SK-N-SH treated with all-trans-retinoic acid at 6 μM for 48 hours (cell line): ENCODE data around the gene SOX10.

ENCODE experiments used
- ATAC-seq: fragments of 200-7000 bp; cut with Tn5 transposase; 3 replicates; pipeline ENCODE4 v1.9.1; 2020; ENCODE audit warnings: mild to moderate bottlenecking, moderate library complexity
- ARNTL ChIP-seq: fragments of 450-650 bp; formaldehyde crosslinking; IDR thresholded peaks from 2 replicates; pipeline ENCODE4 v1.5.0; 2020; ENCODE audit warnings: low read depth, mild to moderate bottlenecking, moderate library complexity, borderline replicate concordance
- BACH2 ChIP-seq: fragments of 250-450 bp; sonication (Bioruptor Pico); IDR thresholded peaks from 2 replicates; pipeline ENCODE4 v1.9.0; 2021; ENCODE audit warnings: mild to moderate bottlenecking, borderline replicate concordance
- CREB5 ChIP-seq: fragments of 250-450 bp; sonication (Bioruptor Pico); IDR thresholded peaks from 2 replicates; pipeline ENCODE4 v1.5.1; 2020; ENCODE audit warnings: low read depth, mild to moderate bottlenecking, moderate library complexity
- CSRNP3 ChIP-seq: fragments of 250-450 bp; sonication (Bioruptor Pico); IDR thresholded peaks from 2 replicates; pipeline ENCODE4 v1.5.1; 2021; ENCODE audit warnings: mild to moderate bottlenecking, moderate library complexity
- ESRRG ChIP-seq: fragments of 250-450 bp; sonication (Bioruptor Pico); IDR thresholded peaks from 2 replicates; pipeline ENCODE4 v1.6.1; 2021; ENCODE audit warnings: mild to moderate bottlenecking
- ISL1 ChIP-seq: fragments of 250-450 bp; sonication (Bioruptor Pico); IDR thresholded peaks from 2 replicates; pipeline ENCODE4 v2.1.2; 2022; ENCODE audit warnings: mild to moderate bottlenecking, moderate library complexity
- OSR1 ChIP-seq: fragments of 250-450 bp; sonication (Bioruptor Pico); IDR thresholded peaks from 2 replicates; pipeline ENCODE4 v1.8.0; 2022; ENCODE audit warnings: moderate library complexity, mild to moderate bottlenecking, inconsistent platforms
- PATZ1 ChIP-seq: fragments of 250-450 bp; sonication (Bioruptor Pico); IDR thresholded peaks from 2 replicates; pipeline ENCODE4 v1.8.0; 2020; ENCODE audit warnings: mild to moderate bottlenecking, moderate library complexity, borderline replicate concordance
- POU6F1 ChIP-seq: fragments of 250-450 bp; sonication (Bioruptor Pico); IDR thresholded peaks from 2 replicates; pipeline ENCODE4 v1.8.0; 2021; ENCODE audit warnings: low read depth, mild to moderate bottlenecking, moderate library complexity, borderline replicate concordance
- PPARA ChIP-seq: fragments of 250-450 bp; sonication (Bioruptor Pico); IDR thresholded peaks from 2 replicates; pipeline ENCODE4 v1.5.0; 2020; ENCODE audit warnings: mild to moderate bottlenecking, borderline replicate concordance
- RARB ChIP-seq: fragments of 250-450 bp; sonication (Bioruptor Pico); IDR thresholded peaks from 2 replicates; pipeline ENCODE4 v1.8.0; 2021; ENCODE audit warnings: mild to moderate bottlenecking, moderate library complexity
- TCF4 ChIP-seq: fragments of 250-450 bp; sonication (Bioruptor Pico); IDR thresholded peaks from 2 replicates; pipeline ENCODE4 v1.8.0; 2021; ENCODE audit warnings: mild to moderate bottlenecking, moderate library complexity, borderline replicate concordance
- TOX ChIP-seq: fragments of 250-450 bp; sonication (Bioruptor Pico); IDR thresholded peaks from 2 replicates; pipeline ENCODE4 v1.8.0; 2021; ENCODE audit warnings: mild to moderate bottlenecking, moderate library complexity, borderline replicate concordance
- TSHZ2 ChIP-seq: fragments of 250-450 bp; sonication (Bioruptor Pico); IDR thresholded peaks from 2 replicates; pipeline ENCODE4 v1.5.0; 2020; ENCODE audit warnings: mild to moderate bottlenecking, moderate library complexity
- ZC3H10 ChIP-seq: fragments of 250-450 bp; sonication (Bioruptor Pico); IDR thresholded peaks from 2 replicates; pipeline ENCODE4 v1.5.1; 2021; ENCODE audit warnings: mild to moderate bottlenecking, moderate library complexity
- ZFP3 ChIP-seq: fragments of 250-450 bp; sonication (Bioruptor Pico); IDR thresholded peaks from 2 replicates; pipeline ENCODE4 v1.5.0; 2020; ENCODE audit warnings: mild to moderate bottlenecking, moderate library complexity
- ZNF70 ChIP-seq: fragments of 450-650 bp; formaldehyde crosslinking; IDR thresholded peaks from 2 replicates; pipeline ENCODE4 v1.5.0; 2020; ENCODE audit warnings: mild to moderate bottlenecking, moderate library complexity

Gene SOX10

GRCh38 chr22:37994982-37995381 is 10.6 kb upstream of the SOX10 start (continued):
- TF ChIP-seq PATZ1 (CRISPR knock-in tag), result no peak

GRCh38 chr22:37994049-37994448 is 9.7 kb upstream of the SOX10 start:
- no peak for ATAC-seq
- TF ChIP-seq CSRNP3 (CRISPR knock-in tag) (no peak), TOX (CRISPR knock-in tag) (no peak), RARB (CRISPR knock-in tag) (no peak), PPARA (CRISPR knock-in tag) (no peak), TCF4 (no peak), ZC3H10 (CRISPR knock-in tag) (no peak), ARNTL (CRISPR knock-in tag) (no peak), ZNF70 (CRISPR knock-in tag) (no peak), ESRRG (CRISPR knock-in tag) (no peak), BACH2 (no peak), CREB5 (no peak), OSR1 (CRISPR knock-in tag) (no peak)

- TF ChIP-seq PATZ1 (CRISPR knock-in tag), result no peak
- TF ChIP-seq TOX (CRISPR knock-in tag), result no peak
- no peak for TF ChIP-seq ZC3H10 (CRISPR knock-in tag)
- TF ChIP-seq BACH2, result no peak
- no peak for TF ChIP-seq ZFP3 (CRISPR knock-in tag)
- TF ChIP-seq ISL1 (CRISPR knock-in tag), result no peak
- TF ChIP-seq POU6F1, result no peak
- no peak for TF ChIP-seq RARB (CRISPR knock-in tag)
- no peak for TF ChIP-seq TSHZ2
- TF ChIP-seq PPARA (CRISPR knock-in tag), result no peak
- no peak for TF ChIP-seq CSRNP3 (CRISPR knock-in tag)
- TF ChIP-seq TCF4, result no peak
- TF ChIP-seq OSR1 (CRISPR knock-in tag), result no peak
- TF ChIP-seq ZNF70 (CRISPR knock-in tag), result no peak
- no peak for TF ChIP-seq CREB5
- TF ChIP-seq, all 23 proteins: peak for 0
- no peak for ATAC-seq
Measured at GRCh38 chr22:37991731-37992442, 7.5 kb upstream of the SOX10 start.
